HG03045 (cell line): ENCODE data around the gene CDON.

Experiments used
- ATAC-seq: cut with Tn5 transposase; IDR thresholded peaks from one replicate; pipeline ENCODE4 v1.9.1; 2021; ENCODE audit warnings: mild to moderate bottlenecking, moderate library complexity; ENCODE audit not compliant: unreplicated experiment

CDON gene

GRCh38 chr11:126084608-126084912 is 21.9 kb upstream of the CDON start:
- no peak for ATAC-seq

GRCh38 chr11:126083829-126084607 is 21.4 kb upstream of the CDON start:
- no peak for ATAC-seq

GRCh38 chr11:126082251-126083109 is 19.8 kb upstream of the CDON start:
- no peak for ATAC-seq

GRCh38 chr11:126081915-126082250 is 19.2 kb upstream of the CDON start:
- ATAC-seq = no peak

GRCh38 chr11:126080161-126080941 is 17.7 kb upstream of the CDON start:
- no peak for ATAC-seq

GRCh38 chr11:126079621-126080124 is 17.0 kb upstream of the CDON start:
- ATAC-seq = no peak

GRCh38 chr11:126076641-126077040 is 14.0 kb upstream of the CDON start:
- ATAC-seq = no peak

- ATAC-seq = no peak
Measured at GRCh38 chr11:126072801-126073594, 10.3 kb upstream of the CDON start.

GRCh38 chr11:126072141-126072741 is 9.6 kb upstream of the CDON start:
- no peak for ATAC-seq

GRCh38 chr11:126063507-126063852 is 814 bp upstream of the CDON start:
- no peak for ATAC-seq

- ATAC-seq = peak; percentile 1
Measured at GRCh38 chr11:126061707-126062678, 673 bp downstream of the CDON start.

- ATAC-seq = no peak
Measured at GRCh38 chr11:126060757-126061171, 1.9 kb downstream of the CDON start.

GRCh38 chr11:126059238-126059781 is 3.4 kb downstream of the CDON start:
- ATAC-seq = no peak

- ATAC-seq = no peak
Measured at GRCh38 chr11:126058105-126058874, 4.4 kb downstream of the CDON start.

- no peak for ATAC-seq
Measured at GRCh38 chr11:126054882-126055281, 7.8 kb downstream of the CDON start.

GRCh38 chr11:126054408-126054807 is 8.3 kb downstream of the CDON start:
- no peak for ATAC-seq

GRCh38 chr11:126053415-126054286 is 9.0 kb downstream of the CDON start:
- ATAC-seq = no peak
